Activated T-cell treated with anti-CD3 and anti-CD28 coated beads, Interleukin-2, amount 50 U/mL, for 24 hours (primary cell): Measurements from ENCODE around the gene LIMS1.

Experiments
- DNase-seq: peaks from one replicate; pipeline ENCODE4 v3.0.0-alpha.2; 2020
- H3K27ac Mint-ChIP-seq: 2 replicates; pipeline ENCODE4 v1.8.0; 2020; ENCODE audit warnings: mild to moderate bottlenecking, mixed read lengths
- H3K27me3 Mint-ChIP-seq: 2 replicates; pipeline ENCODE4 v1.8.0; 2020; ENCODE audit warnings: mixed read lengths
- H3K36me3 Mint-ChIP-seq: 2 replicates; pipeline ENCODE4 v1.8.0; 2020; ENCODE audit warnings: low read depth, mixed read lengths
- H3K4me1 Mint-ChIP-seq: 2 replicates; pipeline ENCODE4 v1.8.0; 2020; ENCODE audit warnings: low read depth, mixed read lengths
- H3K4me3 Mint-ChIP-seq: 2 replicates; pipeline ENCODE4 v1.8.0; 2020; ENCODE audit warnings: mild to moderate bottlenecking, moderate library complexity, mixed read lengths
- H3K9me3 Mint-ChIP-seq: 2 replicates; pipeline ENCODE4 v1.8.0; 2020; ENCODE audit warnings: mixed read lengths

LIMS1 gene

GRCh38 chr2:108621687-108622681 is 87.7 kb downstream of the LIMS1 start:
- DNase-seq = no peak
- H3K27ac Mint-ChIP-seq = peak overlapping the region; percentile 93
- peak overlapping the region; percentile 73 for H3K4me3 Mint-ChIP-seq

GRCh38 chr2:108623616-108624015 is 89.3 kb downstream of the LIMS1 start:
- no peaks in the 10 kb centered on the region for H3K9me3 Mint-ChIP-seq
- H3K27ac Mint-ChIP-seq = peak overlapping the region; percentile 90
- H3K4me3 Mint-ChIP-seq = peak overlapping the region; percentile 52
- H3K36me3 Mint-ChIP-seq = no peaks in the 10 kb centered on the region
- H3K27me3 Mint-ChIP-seq = no peaks in the 10 kb centered on the region
- peaks cover 82% of the 10 kb centered on the region for H3K4me1 Mint-ChIP-seq
- no peak for DNase-seq

More at GRCh38 chr2:108621687-108622681, 87.7 kb downstream of the LIMS1 start:
- Mint-ChIP-seq H3K9me3 (no peaks in the 10 kb centered on the region), H3K36me3 (no peaks in the 10 kb centered on the region), H3K27me3 (no peaks in the 10 kb centered on the region), H3K4me1 (peaks cover 87% of the 10 kb centered on the region)

- DNase-seq = no peak
- peaks cover 6% of the 10 kb centered on the region for H3K36me3 Mint-ChIP-seq
- H3K27ac Mint-ChIP-seq = peak overlapping the region; percentile 81
- H3K4me1 Mint-ChIP-seq = peaks cover 81% of the 10 kb centered on the region
- H3K27me3 Mint-ChIP-seq = no peaks in the 10 kb centered on the region
- H3K4me3 Mint-ChIP-seq = peak overlapping the region; percentile 45
- H3K9me3 Mint-ChIP-seq = no peaks in the 10 kb centered on the region
Measured at GRCh38 chr2:108625186-108625827, 91.0 kb downstream of the LIMS1 start.

GRCh38 chr2:108625828-108626195 is 91.5 kb downstream of the LIMS1 start:
- no peaks in the 10 kb centered on the region for H3K27me3 Mint-ChIP-seq
- H3K27ac Mint-ChIP-seq = peak overlapping the region; percentile 81
- no peaks in the 10 kb centered on the region for H3K9me3 Mint-ChIP-seq
- H3K4me1 Mint-ChIP-seq = peaks cover 81% of the 10 kb centered on the region
- H3K36me3 Mint-ChIP-seq = peaks cover 6% of the 10 kb centered on the region
- DNase-seq = no peak
- H3K4me3 Mint-ChIP-seq = peak overlapping the region; percentile 45

- H3K36me3 Mint-ChIP-seq = peaks cover 6% of the 10 kb centered on the region
- DNase-seq = no peak
- H3K27me3 Mint-ChIP-seq = no peaks in the 10 kb centered on the region
- peaks cover 81% of the 10 kb centered on the region for H3K4me1 Mint-ChIP-seq
- H3K27ac Mint-ChIP-seq = peak overlapping the region; percentile 22
- H3K4me3 Mint-ChIP-seq = no peak overlapping the region
- no peaks in the 10 kb centered on the region for H3K9me3 Mint-ChIP-seq
Measured at GRCh38 chr2:108626995-108627394, 92.7 kb downstream of the LIMS1 start.

GRCh38 chr2:108627911-108628567 is 93.8 kb downstream of the LIMS1 start:
- Mint-ChIP-seq H3K36me3 (peaks cover 6% of the 10 kb centered on the region), H3K9me3 (no peaks in the 10 kb centered on the region), H3K27me3 (no peaks in the 10 kb centered on the region), H3K4me1 (peaks cover 82% of the 10 kb centered on the region), H3K4me3 (peak overlapping the region; percentile 7), H3K27ac (peak overlapping the region; percentile 83)
- no peak for DNase-seq

- no peak for DNase-seq
- H3K27ac Mint-ChIP-seq = peak overlapping the region; percentile 83
- peaks cover 6% of the 10 kb centered on the region for H3K36me3 Mint-ChIP-seq
- no peaks in the 10 kb centered on the region for H3K27me3 Mint-ChIP-seq
- no peaks in the 10 kb centered on the region for H3K9me3 Mint-ChIP-seq
- H3K4me3 Mint-ChIP-seq = peak overlapping the region; percentile 19
- peaks cover 82% of the 10 kb centered on the region for H3K4me1 Mint-ChIP-seq
Measured at GRCh38 chr2:108628936-108629335, 94.7 kb downstream of the LIMS1 start.

GRCh38 chr2:108629417-108629816 is 95.1 kb downstream of the LIMS1 start:
- peak overlapping the region; percentile 83 for H3K27ac Mint-ChIP-seq
- H3K4me1 Mint-ChIP-seq = peaks cover 82% of the 10 kb centered on the region
- peaks cover 6% of the 10 kb centered on the region for H3K36me3 Mint-ChIP-seq
- peak overlapping the region; percentile 19 for H3K4me3 Mint-ChIP-seq
- H3K27me3 Mint-ChIP-seq = no peaks in the 10 kb centered on the region
- DNase-seq = no peak
- no peaks in the 10 kb centered on the region for H3K9me3 Mint-ChIP-seq

- Mint-ChIP-seq H3K9me3 (no peaks in the 10 kb centered on the region), H3K27ac (peak overlapping the region; percentile 64), H3K4me1 (peaks cover 85% of the 10 kb centered on the region), H3K4me3 (no peak overlapping the region), H3K36me3 (peaks cover 6% of the 10 kb centered on the region), H3K27me3 (no peaks in the 10 kb centered on the region)
- no peak for DNase-seq
Measured at GRCh38 chr2:108630567-108631405, 96.5 kb downstream of the LIMS1 start.

- H3K27me3 Mint-ChIP-seq = no peaks in the 10 kb centered on the region
- H3K27ac Mint-ChIP-seq = peak overlapping the region; percentile 72
- no peak for DNase-seq
- peaks cover 90% of the 10 kb centered on the region for H3K4me1 Mint-ChIP-seq
- peaks cover 6% of the 10 kb centered on the region for H3K36me3 Mint-ChIP-seq
- no peaks in the 10 kb centered on the region for H3K9me3 Mint-ChIP-seq
- no peak overlapping the region for H3K4me3 Mint-ChIP-seq
Measured at GRCh38 chr2:108632332-108633160, 98.3 kb downstream of the LIMS1 start.

- H3K9me3 Mint-ChIP-seq = no peaks in the 10 kb centered on the region
- peaks cover 10% of the 10 kb centered on the region for H3K36me3 Mint-ChIP-seq
- H3K4me3 Mint-ChIP-seq = no peak overlapping the region
- no peak for DNase-seq
- H3K27ac Mint-ChIP-seq = peak overlapping the region; percentile 26
- peaks cover 87% of the 10 kb centered on the region for H3K4me1 Mint-ChIP-seq
- H3K27me3 Mint-ChIP-seq = no peaks in the 10 kb centered on the region
Measured at GRCh38 chr2:108633409-108633808, 99.1 kb downstream of the LIMS1 start.

GRCh38 chr2:108634011-108634410 is 99.7 kb downstream of the LIMS1 start:
- Mint-ChIP-seq H3K27ac (peak overlapping the region; percentile 74), H3K36me3 (peaks cover 12% of the 10 kb centered on the region), H3K4me3 (no peak overlapping the region), H3K4me1 (peaks cover 82% of the 10 kb centered on the region), H3K27me3 (no peaks in the 10 kb centered on the region), H3K9me3 (no peaks in the 10 kb centered on the region)
- DNase-seq = no peak

- no peak overlapping the region for H3K4me3 Mint-ChIP-seq
- DNase-seq = no peak
- peaks cover 80% of the 10 kb centered on the region for H3K4me1 Mint-ChIP-seq
- no peaks in the 10 kb centered on the region for H3K27me3 Mint-ChIP-seq
- H3K27ac Mint-ChIP-seq = peak overlapping the region; percentile 55
- peaks cover 10% of the 10 kb centered on the region for H3K36me3 Mint-ChIP-seq
- H3K9me3 Mint-ChIP-seq = no peaks in the 10 kb centered on the region
Measured at GRCh38 chr2:108634576-108635160, 100.4 kb downstream of the LIMS1 start.
